Adrenal gland (tissue), 5 donors: Measurements from ENCODE around the gene EDN2.

Experiments
- CTCF ChIP-seq, 6 experiments: fragments of 450-650 bp in 4 of 6; fragments of 200-600 bp in 2 of 6; sonication (generic) in 1 of 6; IDR thresholded peaks; 1 replicate in 5 of 6; 2 replicates in 1 of 6; pipeline versions ENCODE4 v1.5.1 to v1.8.0; 2016 to 2021; ENCODE audit warnings: antibody characterized with exemption in 6 of 6, mild to moderate bottlenecking in 2 of 6, moderate library complexity in 1 of 6
- POLR2A ChIP-seq, 2 donors: fragments of 450-650 bp; IDR thresholded peaks; one replicate each; pipeline ENCODE4 v1.6.1; 2017; ENCODE audit warnings: antibody characterized with exemption in 2 of 2, mild to moderate bottlenecking in 2 of 2, moderate library complexity in 1 of 2
- donor health status: DM: no; HTN: no; CAD: no.

- TF ChIP-seq CTCF (IDR thresholded peaks at IDR 0.05) (no peak), POLR2A (IDR thresholded peaks at IDR 0.05) (no peak)
Observed at GRCh38 chr1:41447995-41448770, 36.3 kb downstream of the EDN2 start.
